Raji (cell line): ENCODE measurements around the gene GPER1.

ENCODE experiments used
- POLR2A ChIP-seq: IDR thresholded peaks from 2 replicates; pipeline ENCODE4 v1.6.1; 2011; ENCODE audit warnings: low read depth, low read length, control low read depth; ENCODE audit not compliant: insufficient read depth

The GPER1 gene

GRCh38 chr7:1074593-1075431 is 13.1 kb upstream of the GPER1 start:
- TF ChIP-seq POLR2A, result no peak

GRCh38 chr7:1076184-1077072 is 11.5 kb upstream of the GPER1 start:
- no peak for TF ChIP-seq POLR2A

GRCh38 chr7:1078519-1078918 is 9.4 kb upstream of the GPER1 start:
- no peak for TF ChIP-seq POLR2A

DNA sequence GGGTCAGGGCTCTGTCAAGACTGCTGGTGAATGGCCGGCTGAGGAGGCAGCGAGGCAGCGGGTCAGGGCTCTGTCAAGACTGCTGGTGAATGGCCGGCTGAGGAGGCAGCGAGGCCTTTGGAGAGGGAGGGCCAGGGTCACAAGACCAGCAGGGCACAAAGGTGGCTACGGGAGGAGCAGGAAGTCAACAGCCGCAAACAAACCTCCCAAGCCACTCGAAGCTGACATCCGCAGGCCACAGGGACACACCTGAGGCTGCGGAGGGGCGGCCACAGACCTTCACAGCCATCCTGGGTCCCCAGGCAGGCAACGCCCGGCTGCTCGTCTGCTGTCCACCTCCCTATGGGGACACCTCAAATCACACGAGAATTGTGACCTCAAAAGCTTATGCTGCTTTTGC is 8.9 kb upstream of the GPER1 start:
- TF ChIP-seq POLR2A, result no peak

DNA sequence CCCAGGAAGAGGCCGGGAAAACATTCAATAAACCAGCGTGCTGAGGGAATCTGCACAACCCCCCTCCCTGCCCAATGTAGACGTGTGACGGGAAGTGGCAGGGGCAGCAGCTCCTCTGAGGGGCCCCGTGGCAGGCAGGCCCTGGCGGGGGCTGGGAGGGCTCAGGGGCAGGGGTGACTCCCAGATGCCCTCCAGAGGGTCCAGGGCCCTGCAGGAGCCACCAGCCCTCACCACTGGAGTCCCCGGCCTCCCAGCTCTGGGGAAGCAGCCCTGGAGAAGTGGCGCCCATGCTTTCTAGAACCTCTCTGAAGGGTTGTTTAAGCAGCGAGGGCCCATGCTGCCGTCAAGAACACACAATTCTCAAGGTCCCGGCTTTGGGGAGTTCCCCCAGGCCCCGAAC is 8.4 kb upstream of the GPER1 start:
- no peak for TF ChIP-seq POLR2A

GRCh38 chr7:1080252-1080920 is 7.5 kb upstream of the GPER1 start:
- TF ChIP-seq POLR2A, result no peak

DNA sequence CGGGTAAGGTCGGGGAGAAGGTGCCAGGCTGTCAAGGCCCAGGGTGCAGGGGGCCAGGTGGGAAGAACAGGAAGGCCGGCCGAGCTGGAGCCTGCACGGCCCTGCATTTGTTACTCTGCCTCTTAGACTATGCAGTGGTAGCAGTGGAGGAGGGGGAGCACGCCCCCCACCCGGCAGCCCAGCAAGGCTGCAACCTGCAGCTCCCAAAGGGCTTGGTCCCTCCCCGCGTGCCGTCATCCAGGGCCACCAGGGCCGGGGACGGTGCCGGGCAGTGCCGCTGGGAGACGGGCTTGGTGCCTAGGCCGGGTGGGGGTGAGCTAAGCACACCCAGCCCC is 7.0 kb upstream of the GPER1 start:
- no peak for TF ChIP-seq POLR2A

DNA sequence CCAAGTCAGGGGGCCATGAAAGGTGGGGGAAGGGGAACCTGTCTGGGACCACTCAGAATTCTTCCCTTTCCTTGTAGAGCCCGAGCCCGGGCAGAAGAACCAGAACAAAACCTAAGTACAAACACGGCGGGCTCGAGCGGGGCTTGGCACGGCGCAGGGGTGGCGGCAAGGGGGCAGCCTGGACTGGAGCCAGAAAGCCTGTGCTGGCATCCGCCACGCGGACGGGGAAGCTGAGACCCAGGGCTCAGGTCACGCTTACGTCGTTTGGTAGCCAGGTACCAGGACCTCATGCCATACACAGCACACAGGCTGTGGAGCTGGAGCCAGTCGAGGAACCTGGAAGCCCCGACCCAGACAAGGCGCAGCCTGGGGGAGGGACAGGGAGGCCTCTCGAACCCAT is 6.6 kb upstream of the GPER1 start:
- no peak for TF ChIP-seq POLR2A

DNA sequence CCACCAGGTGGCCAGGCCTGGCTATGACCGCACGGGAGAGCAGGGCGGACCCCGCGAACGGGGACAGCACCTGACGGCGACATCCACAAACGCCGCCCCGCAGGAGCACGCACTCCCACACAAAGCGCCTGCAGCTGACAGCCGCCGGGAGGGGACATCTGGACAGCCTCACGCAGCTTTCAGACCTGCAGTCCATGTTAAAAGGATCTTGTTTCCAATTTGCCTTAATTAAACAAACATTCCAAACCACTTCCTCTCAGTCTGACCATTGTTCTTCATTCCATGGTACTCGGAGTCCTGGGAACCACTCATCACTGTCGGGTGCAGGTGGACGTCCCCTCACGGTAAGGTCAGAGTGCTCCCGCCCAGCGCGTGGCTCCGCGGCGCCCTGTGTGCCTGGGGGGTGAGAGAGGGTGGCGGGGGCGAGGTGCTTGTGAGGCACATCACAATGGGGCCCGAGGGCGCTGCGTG is 5.9 kb upstream of the GPER1 start:
- TF ChIP-seq POLR2A, result no peak

DNA sequence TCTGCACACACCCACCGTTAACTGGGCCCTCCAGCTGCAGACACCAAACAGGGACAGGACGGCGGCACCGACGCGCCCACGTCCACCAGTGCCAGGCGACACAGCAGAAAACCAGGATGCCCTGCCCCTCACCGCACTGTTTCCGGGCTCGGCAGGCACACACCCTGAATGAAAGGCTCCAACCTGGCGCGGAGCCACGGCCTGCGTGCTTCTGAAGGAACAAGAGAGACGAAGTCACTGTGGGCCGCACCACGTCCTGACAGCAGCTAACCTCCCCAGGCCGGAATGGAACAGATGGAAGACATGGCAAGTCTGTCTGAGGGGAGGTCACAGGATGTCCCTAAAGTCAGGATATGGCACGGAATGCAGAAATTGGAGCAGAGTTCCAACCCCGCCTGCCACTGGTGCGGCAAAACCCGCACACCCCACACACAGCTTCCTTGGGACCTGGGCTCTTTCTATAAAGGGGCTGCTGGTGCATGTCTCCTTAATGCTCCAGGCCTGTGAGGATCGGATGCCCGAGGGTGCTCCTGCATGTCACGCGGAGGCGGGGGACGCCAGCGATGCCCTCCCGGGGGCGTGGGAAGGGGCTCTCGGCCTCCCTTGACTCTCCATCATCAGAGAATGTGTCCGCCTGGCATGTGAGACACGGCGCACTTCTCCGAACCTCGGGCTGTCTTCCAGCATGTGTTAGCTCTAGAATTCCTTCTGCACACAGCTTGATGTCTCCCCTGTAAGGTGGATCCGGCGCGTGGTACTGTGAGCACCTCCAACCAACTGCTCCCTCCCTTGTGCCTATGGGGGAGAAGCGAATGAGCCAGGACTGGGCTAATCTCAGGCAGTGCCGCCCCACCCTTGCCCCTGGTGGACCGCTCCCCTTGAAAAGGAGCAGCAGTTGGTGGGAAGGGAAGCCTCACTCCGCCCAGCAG is 3.9 kb upstream of the GPER1 start:
- TF ChIP-seq POLR2A, result no peak

DNA sequence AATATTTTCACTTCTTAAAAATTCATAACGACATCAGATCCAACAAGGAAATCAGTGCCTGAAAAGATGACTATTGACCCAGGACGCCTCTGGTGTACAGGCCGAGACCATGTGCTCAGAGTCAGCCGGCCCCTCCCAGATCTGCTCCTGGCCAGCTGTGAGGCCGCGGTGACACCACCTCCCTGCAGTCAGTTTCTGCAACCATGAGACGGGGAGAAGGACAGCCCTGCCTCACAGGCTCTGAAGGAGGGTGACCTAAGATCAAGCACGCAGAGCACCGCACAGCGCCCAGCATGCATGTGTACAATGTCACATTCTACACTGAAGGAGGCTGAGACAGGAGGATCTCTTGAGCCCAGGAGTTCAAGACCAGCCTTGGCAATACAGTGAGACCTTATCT is 2.6 kb upstream of the GPER1 start:
- no peak for TF ChIP-seq POLR2A

DNA sequence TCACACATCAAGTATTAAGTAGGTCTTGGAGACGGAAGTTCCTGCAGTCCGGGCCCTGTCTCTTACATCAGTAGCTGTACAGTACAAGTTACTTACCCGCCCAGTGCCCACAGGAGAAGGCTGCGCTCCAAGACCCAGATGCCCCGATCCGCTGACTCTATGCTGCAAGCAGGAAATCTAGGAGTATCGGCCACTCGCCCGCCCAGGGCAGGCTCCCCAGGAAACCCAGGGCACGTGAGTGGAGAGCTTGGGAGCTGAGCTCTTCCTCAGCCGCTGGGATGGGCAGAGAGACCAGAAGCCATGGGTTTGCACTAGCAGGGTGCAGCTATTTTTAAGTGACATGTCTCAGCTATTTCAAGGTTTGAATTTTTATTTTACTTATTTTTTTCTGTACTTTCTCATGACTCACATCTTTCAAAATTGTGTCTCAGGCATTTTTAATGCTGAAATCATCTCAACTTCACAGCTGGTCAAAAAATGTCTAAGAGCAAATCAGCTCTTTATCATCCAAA is 1.9 kb upstream of the GPER1 start:
- no peak for TF ChIP-seq POLR2A

DNA sequence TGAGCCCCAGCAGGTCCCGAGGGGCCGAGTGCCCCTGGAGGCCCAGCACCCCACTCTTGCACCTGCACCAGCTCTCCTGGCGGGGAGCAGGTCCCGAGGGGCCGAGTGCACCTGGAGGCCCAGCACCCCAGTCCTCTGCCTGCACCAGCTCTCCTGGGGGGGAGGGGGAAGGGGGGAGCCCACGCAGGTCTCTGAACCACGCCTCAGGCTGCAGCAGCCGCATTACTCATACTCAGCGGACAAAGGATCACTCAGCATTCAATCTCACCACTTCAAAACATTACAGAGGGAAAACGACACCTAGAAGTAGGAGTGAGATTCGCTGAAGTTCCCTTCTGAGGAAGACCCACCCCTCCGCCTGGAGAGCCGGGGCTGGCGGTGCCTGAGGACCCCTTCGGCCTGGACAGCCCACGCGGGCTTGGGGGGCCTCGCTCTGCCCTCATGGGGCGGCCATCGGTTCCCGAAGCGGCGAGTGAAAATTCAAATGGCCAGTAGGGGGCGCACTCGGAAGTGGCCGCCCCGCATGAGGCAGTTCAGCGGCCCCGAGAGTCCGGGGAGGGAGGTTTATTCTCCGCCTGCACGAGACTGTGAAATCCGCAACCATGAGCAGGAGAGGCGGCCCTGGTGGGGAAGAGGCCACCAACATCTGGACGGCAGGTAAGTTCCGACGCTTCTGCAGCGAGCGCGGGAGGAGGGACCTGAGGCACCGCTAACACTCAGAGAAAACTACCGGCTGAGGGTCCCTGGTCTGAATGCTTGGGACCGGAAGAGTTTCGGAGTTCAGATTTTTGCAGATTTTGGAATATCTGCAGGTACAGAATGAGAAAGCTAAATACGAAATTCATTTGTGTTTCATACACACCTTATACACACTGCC is 1.1 kb upstream of the GPER1 start:
- TF ChIP-seq POLR2A, result no peak
